Skin epidermis (tissue), 12 donors: ENCODE results near the gene PIEZO1.

Source experiments
- H3K27ac ChIP-seq, 21 experiments: fragments of 200-600 bp; sonication (generic) in 11 of 21; one replicate each; pipeline ENCODE4 v1.5.0; 2020; ENCODE audit warnings: mild to moderate bottlenecking in 3 of 21, inconsistent platforms in 2 of 21, moderate library complexity in 2 of 21
- H3K4me3 ChIP-seq, 7 experiments: fragments of 200-600 bp; sonication (generic) in 2 of 7; one replicate each; pipeline ENCODE4 v1.5.0; 2020; ENCODE audit warnings: inconsistent platforms in 2 of 7, mild to moderate bottlenecking in 2 of 7, moderate library complexity in 1 of 7

Gene PIEZO1

GRCh38 chr16:88771294-88771772 is 13.7 kb downstream of the PIEZO1 start:
- Histone ChIP-seq H3K4me3 (no peak overlapping the region), H3K27ac (peak overlapping the region in 17 of 21 experiments; percentile 32 to 85 (median 64))

GRCh38 chr16:88770461-88771293 is 14.3 kb downstream of the PIEZO1 start:
- peak overlapping the region in 19 of 21 experiments; percentile 32 to 85 (median 64) for H3K27ac ChIP-seq
- H3K4me3 ChIP-seq: peak overlapping the region in 1 of 7 experiments; percentile 23

GRCh38 chr16:88769617-88770460 is 15.2 kb downstream of the PIEZO1 start:
- Histone ChIP-seq H3K27ac (peak overlapping the region in 18 of 21 experiments; percentile 32 to 85 (median 64)), H3K4me3 (peak overlapping the region in 1 of 7 experiments; percentile 23)

GRCh38 chr16:88768071-88768783 is 16.8 kb downstream of the PIEZO1 start:
- Histone ChIP-seq H3K27ac (peak overlapping the region in 16 of 21 experiments; percentile 0 to 73 (median 42)), H3K4me3 (no peak overlapping the region)

GRCh38 chr16:88767546-88768070 is 17.4 kb downstream of the PIEZO1 start:
- Histone ChIP-seq H3K4me3 (no peak overlapping the region), H3K27ac (peak overlapping the region in 15 of 21 experiments; percentile 0 to 73 (median 50))

- H3K4me3 ChIP-seq: no peak overlapping the region
- peak overlapping the region in 8 of 21 experiments; percentile 21 to 73 (median 64) for H3K27ac ChIP-seq
These were observed 18.0 kb downstream of the PIEZO1 start for GRCh38 chr16:88766975-88767374.

GRCh38 chr16:88764913-88765349 is 20.1 kb downstream of the PIEZO1 start:
- Histone ChIP-seq H3K27ac (no peak overlapping the region), H3K4me3 (no peak overlapping the region)

GRCh38 chr16:88764080-88764479 is 20.9 kb downstream of the PIEZO1 start:
- no peak overlapping the region for H3K27ac ChIP-seq
- no peak overlapping the region for H3K4me3 ChIP-seq

GRCh38 chr16:88763502-88764053 is 21.4 kb downstream of the PIEZO1 start:
- Histone ChIP-seq H3K4me3 (no peak overlapping the region), H3K27ac (peak overlapping the region in 1 of 21 experiments; percentile 62)

GRCh38 chr16:88762941-88763340 is 22.1 kb downstream of the PIEZO1 start:
- Histone ChIP-seq H3K4me3 (no peak overlapping the region), H3K27ac (peak overlapping the region in 3 of 21 experiments; percentile 36 to 62 (median 42))

GRCh38 chr16:88762258-88762870 is 22.7 kb downstream of the PIEZO1 start:
- peak overlapping the region in 2 of 21 experiments; percentile 30 to 49 for H3K27ac ChIP-seq
- H3K4me3 ChIP-seq: no peak overlapping the region

- H3K4me3 ChIP-seq: no peak overlapping the region
- H3K27ac ChIP-seq: peak overlapping the region in 3 of 21 experiments; percentile 1 to 49 (median 30)
These were observed 23.2 kb downstream of the PIEZO1 start for GRCh38 chr16:88761830-88762229.

GRCh38 chr16:88761143-88761534 is 23.9 kb downstream of the PIEZO1 start:
- no peak overlapping the region for H3K4me3 ChIP-seq
- H3K27ac ChIP-seq: peak overlapping the region in 1 of 21 experiments; percentile 1

GRCh38 chr16:88760424-88761142 is 24.4 kb downstream of the PIEZO1 start:
- H3K4me3 ChIP-seq: no peak overlapping the region
- H3K27ac ChIP-seq: peak overlapping the region in 2 of 21 experiments; percentile 37 to 69

GRCh38 chr16:88759976-88760350 is 25.1 kb downstream of the PIEZO1 start:
- no peak overlapping the region for H3K4me3 ChIP-seq
- H3K27ac ChIP-seq: peak overlapping the region in 3 of 21 experiments; percentile 28 to 69 (median 37)

- H3K27ac ChIP-seq: peak overlapping the region in 4 of 21 experiments; percentile 6 to 69 (median 32)
- H3K4me3 ChIP-seq: no peak overlapping the region
These were observed 25.6 kb downstream of the PIEZO1 start for GRCh38 chr16:88759245-88759975.

- no peak overlapping the region for H3K4me3 ChIP-seq
- H3K27ac ChIP-seq: peak overlapping the region in 3 of 21 experiments; percentile 6 to 69 (median 37)
These were observed 26.1 kb downstream of the PIEZO1 start for GRCh38 chr16:88758944-88759244.
